Loucy (cell line): ENCODE measurements around the gene OR10A3.

ENCODE experiments used
- EZH2phosphoT487 ChIP-seq: fragments of 200-600 bp; IDR thresholded peaks from 2 replicates; pipeline ENCODE4 v1.6.1; 2018; ENCODE audit warnings: antibody characterized with exemption, mild to moderate bottlenecking, moderate library complexity, borderline replicate concordance
- TF ChIP-seq, protein P1 (sequence below): fragments of 200-600 bp; sonication (generic); conservative IDR thresholded peaks from 2 replicates; pipeline ENCODE4 v1.5.1; 2014; ENCODE audit warnings: mild to moderate bottlenecking, antibody characterized with exemption, low read length

GRCh38 chr11:7971846-7972245 is 30.3 kb upstream of the OR10A3 start:
- TF ChIP-seq, protein P1, sequence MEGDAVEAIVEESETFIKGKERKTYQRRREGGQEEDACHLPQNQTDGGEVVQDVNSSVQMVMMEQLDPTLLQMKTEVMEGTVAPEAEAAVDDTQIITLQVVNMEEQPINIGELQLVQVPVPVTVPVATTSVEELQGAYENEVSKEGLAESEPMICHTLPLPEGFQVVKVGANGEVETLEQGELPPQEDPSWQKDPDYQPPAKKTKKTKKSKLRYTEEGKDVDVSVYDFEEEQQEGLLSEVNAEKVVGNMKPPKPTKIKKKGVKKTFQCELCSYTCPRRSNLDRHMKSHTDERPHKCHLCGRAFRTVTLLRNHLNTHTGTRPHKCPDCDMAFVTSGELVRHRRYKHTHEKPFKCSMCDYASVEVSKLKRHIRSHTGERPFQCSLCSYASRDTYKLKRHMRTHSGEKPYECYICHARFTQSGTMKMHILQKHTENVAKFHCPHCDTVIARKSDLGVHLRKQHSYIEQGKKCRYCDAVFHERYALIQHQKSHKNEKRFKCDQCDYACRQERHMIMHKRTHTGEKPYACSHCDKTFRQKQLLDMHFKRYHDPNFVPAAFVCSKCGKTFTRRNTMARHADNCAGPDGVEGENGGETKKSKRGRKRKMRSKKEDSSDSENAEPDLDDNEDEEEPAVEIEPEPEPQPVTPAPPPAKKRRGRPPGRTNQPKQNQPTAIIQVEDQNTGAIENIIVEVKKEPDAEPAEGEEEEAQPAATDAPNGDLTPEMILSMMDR: no peak
- no peak for TF ChIP-seq EZH2phosphoT487
